H1 (cell line): ENCODE data around the gene NKD2. TPM values are rescaled to one million over a fixed set of nuclear protein-coding genes. Genes with fewer than 3 reads are reported as not detected.

Experiments
- CTCF ChIA-PET: fragments of 300-600 bp; sonication (Branson Sonifier 250); formaldehyde crosslinking; loops from one replicate; lab custom pipeline; 2021; ENCODE audit not compliant: partially characterized antibody; lab: Charles Lee
- POLR2A ChIA-PET: fragments of 300-600 bp; sonication (Branson Sonifier 250); formaldehyde crosslinking; loops from one replicate; lab custom pipeline; 2021; ENCODE audit warnings: inconsistent platforms; ENCODE audit not compliant: partially characterized antibody; lab: Charles Lee
- DNase-seq, 2 experiments: peaks; one replicate each; pipeline versions ENCODE4 v3.0.0 to v3.0.0-alpha.2; 2010 to 2022; ENCODE audit warnings: low spot score in 2 of 2, low read depth in 1 of 2, mixed read lengths in 1 of 2
- FAIRE-seq: peaks from 2 replicates; lab custom pipeline; 2011; peaks lifted over from hg19 to GRCh38; lab: Jason Lieb, UNC
- H2AFZ ChIP-seq: 2 replicates; pipeline ENCODE4 v1.8.1; 2012; ENCODE audit warnings: low read length, inconsistent platforms
- H2AK5ac ChIP-seq: 2 replicates; pipeline ENCODE4 v1.6.1; 2013; ENCODE audit warnings: low read depth, low read length
- H2BK120ac ChIP-seq: replicated peaks from 2 replicates; pipeline ENCODE3; 2013; ENCODE audit warnings: low read depth, low read length, inconsistent platforms
- H2BK12ac ChIP-seq: 2 replicates; pipeline ENCODE4 v1.6.1; 2013; ENCODE audit warnings: low read depth, low read length
- H2BK15ac ChIP-seq: 2 replicates; pipeline ENCODE4 v1.6.1; 2013; ENCODE audit warnings: low read length
- H2BK20ac ChIP-seq: 2 replicates; pipeline ENCODE4 v1.6.1; 2013; ENCODE audit warnings: low read length
- H2BK5ac ChIP-seq: 2 replicates; pipeline ENCODE4 v1.6.1; 2013; ENCODE audit warnings: low read depth, low read length
- H3K14ac ChIP-seq: 2 replicates; pipeline ENCODE4 v1.6.1; 2013; ENCODE audit warnings: inconsistent platforms; ENCODE audit not compliant: insufficient read length
- H3K18ac ChIP-seq: 2 replicates; pipeline ENCODE4 v1.6.1; 2013; ENCODE audit warnings: low read length; ENCODE audit errors: extremely low read depth
- H3K23ac ChIP-seq: 2 replicates; pipeline ENCODE4 v1.6.1; 2013; ENCODE audit warnings: inconsistent platforms; ENCODE audit not compliant: insufficient read length
- H3K23me2 ChIP-seq: 2 replicates; pipeline ENCODE4 v1.6.1; 2013; ENCODE audit warnings: low read depth, low read length
- H3K27ac ChIP-seq: 2 replicates; pipeline ENCODE4 v1.6.1; 2011; ENCODE audit warnings: low read depth, low read length, inconsistent platforms
- H3K27me3 ChIP-seq, 4 experiments: replicated peaks in 1 of 4; 1 replicate in 1 of 4; 2 replicates in 3 of 4; pipeline versions ENCODE4 v1.6.1 to v1.8.1; 2011 to 2013; ENCODE audit warnings: low read length in 3 of 4, mild to moderate bottlenecking in 3 of 4, inconsistent platforms in 2 of 4, mixed read lengths in 2 of 4, moderate library complexity in 1 of 4; ENCODE audit not compliant: control insufficient read depth in 3 of 4, insufficient read depth in 3 of 4; ENCODE audit errors: extremely low read depth in 1 of 4
- H3K36me3 ChIP-seq, 4 experiments: 2 replicates each; pipeline versions ENCODE4 v1.6.1 to v1.8.1; 2011 to 2013; ENCODE audit warnings: mild to moderate bottlenecking in 4 of 4, low read length in 3 of 4, moderate library complexity in 2 of 4, control low read depth in 1 of 4, inconsistent platforms in 1 of 4; ENCODE audit not compliant: insufficient read depth in 4 of 4, control insufficient read depth in 2 of 4
- H3K4ac ChIP-seq: replicated peaks from 2 replicates; pipeline ENCODE3; 2013; ENCODE audit warnings: low read length, low read depth, mixed read lengths, inconsistent platforms; ENCODE audit not compliant: insufficient read length
- H3K4me1 ChIP-seq, 4 experiments: replicated peaks in 1 of 4; 1 replicate in 1 of 4; 2 replicates in 3 of 4; pipeline versions ENCODE4 v1.6.1 to v1.8.1; 2011 to 2013; ENCODE audit warnings: low read length in 3 of 4, inconsistent platforms in 2 of 4, mixed read lengths in 1 of 4; ENCODE audit not compliant: insufficient read depth in 4 of 4, control insufficient read depth in 3 of 4
- H3K4me2 ChIP-seq, 2 experiments: 2 replicates each; pipeline versions ENCODE4 v1.6.1 to v1.8.1; 2011 to 2013; ENCODE audit warnings: low read depth in 2 of 2, low read length in 2 of 2, control low read depth in 1 of 2, inconsistent platforms in 1 of 2, mild to moderate bottlenecking in 1 of 2; ENCODE audit not compliant: insufficient read depth in 1 of 2
- H3K4me3 ChIP-seq, 4 experiments: fragments of 200-600, 300-600 bp in 1 of 4; sonication (generic), shearing (Covaris generic), sonication (Bioruptor Twin) in 1 of 4; 2 replicates each; pipeline versions ENCODE4 v1.5.1 to v1.8.1; 2011 to 2016; ENCODE audit warnings: low read length in 4 of 4, low read depth in 3 of 4, control low read depth in 2 of 4, inconsistent platforms in 2 of 4, mild to moderate bottlenecking in 2 of 4, mixed read lengths in 1 of 4, moderate library complexity in 1 of 4; ENCODE audit not compliant: insufficient read depth in 2 of 4; ENCODE audit errors: extremely low read depth in 1 of 4
- H3K56ac ChIP-seq: replicated peaks from 2 replicates; pipeline ENCODE3; 2013; ENCODE audit warnings: low read depth, mild to moderate bottlenecking, mixed read lengths, low read length, inconsistent platforms; ENCODE audit not compliant: insufficient read length
- H3K79me1 ChIP-seq: 2 replicates; pipeline ENCODE4 v1.6.1; 2013; ENCODE audit warnings: low read depth, low read length, control low read depth
- H3K79me2 ChIP-seq, 2 experiments: 2 replicates each; pipeline versions ENCODE4 v1.6.1 to v1.8.1; 2012 to 2013; ENCODE audit warnings: low read length in 2 of 2, mild to moderate bottlenecking in 2 of 2, inconsistent platforms in 1 of 2; ENCODE audit not compliant: insufficient read depth in 2 of 2, control insufficient read depth in 1 of 2
- H3K9ac ChIP-seq, 4 experiments: replicated peaks in 1 of 4; 1 replicate in 1 of 4; 2 replicates in 3 of 4; pipeline versions ENCODE4 v1.6.1 to v1.8.1; 2011 to 2013; ENCODE audit warnings: low read depth in 3 of 4, low read length in 3 of 4, control low read depth in 2 of 4, mild to moderate bottlenecking in 2 of 4, moderate library complexity in 2 of 4, inconsistent platforms in 1 of 4; ENCODE audit errors: extremely low read depth in 1 of 4
- H3K9me3 ChIP-seq, 2 experiments: 2 replicates each; pipeline versions ENCODE4 v1.6.1 to v1.8.1; 2012 to 2013; ENCODE audit warnings: mild to moderate bottlenecking in 2 of 2, moderate library complexity in 2 of 2, control low read depth in 1 of 2, inconsistent platforms in 1 of 2, low read depth in 1 of 2, low read length in 1 of 2, mixed read lengths in 1 of 2; ENCODE audit not compliant: insufficient read depth in 2 of 2
- H4K20me1 ChIP-seq, 2 experiments: replicated peaks in 1 of 2; 2 replicates each; pipeline versions ENCODE3 to v1.8.1; 2011 to 2013; ENCODE audit warnings: inconsistent platforms in 2 of 2, low read length in 2 of 2, mild to moderate bottlenecking in 1 of 2; ENCODE audit not compliant: insufficient read depth in 2 of 2, control insufficient read depth in 1 of 2
- H4K5ac ChIP-seq: 2 replicates; pipeline ENCODE4 v1.6.1; 2013; ENCODE audit warnings: low read length, low read depth, mixed read lengths, inconsistent platforms; ENCODE audit not compliant: insufficient read length
- H4K8ac ChIP-seq: 2 replicates; pipeline ENCODE4 v1.8.0; 2013; ENCODE audit warnings: mild to moderate bottlenecking, moderate library complexity, low read length, inconsistent platforms; ENCODE audit not compliant: insufficient read depth; ENCODE audit errors: extremely low read depth
- H4K91ac ChIP-seq: replicated peaks from 2 replicates; pipeline ENCODE3; 2013; ENCODE audit warnings: low read length, mixed read lengths, inconsistent platforms; ENCODE audit not compliant: insufficient read length
- CHD2 ChIP-seq: IDR thresholded peaks from 2 replicates; pipeline ENCODE4 v1.6.1; 2012; ENCODE audit warnings: low read length, improper control_type of control experiment
- CTBP2 ChIP-seq: IDR thresholded peaks from 2 replicates; pipeline ENCODE4 v1.7.0; 2011; ENCODE audit warnings: borderline replicate concordance, mild to moderate bottlenecking, moderate library complexity, mixed read lengths, low read length; ENCODE audit not compliant: insufficient read depth, insufficient read length
- NANOG ChIP-seq: IDR thresholded peaks from 2 replicates; pipeline ENCODE4 v1.6.1; 2011; ENCODE audit warnings: low read length, low read depth, mild to moderate bottlenecking, inconsistent platforms; ENCODE audit not compliant: insufficient read depth, poor library complexity, severe bottlenecking
- RFX5 ChIP-seq: IDR thresholded peaks from 2 replicates; pipeline ENCODE4 v1.6.1; 2011; ENCODE audit warnings: low read depth, low read length, improper control_type of control experiment, borderline replicate concordance
- RNF2 ChIP-seq: fragments of 200-900, 300-1000 bp; sonication (generic); IDR thresholded peaks from 2 replicates; pipeline ENCODE4 v1.7.1; 2016; ENCODE audit warnings: borderline replicate concordance, low read depth, mild to moderate bottlenecking, antibody characterized with exemption, low read length; ENCODE audit not compliant: poor library complexity, severe bottlenecking; ENCODE audit errors: missing control alignments
- RXRA ChIP-seq: IDR thresholded peaks from 2 replicates; pipeline ENCODE4 v1.6.1; 2011; ENCODE audit warnings: low read depth, mild to moderate bottlenecking, low read length, moderate library complexity; ENCODE audit not compliant: insufficient read depth
- SIN3A ChIP-seq, 2 experiments: IDR thresholded peaks in 1 of 2; conservative IDR thresholded peaks in 1 of 2; 2 replicates each; pipeline ENCODE4 v1.6.1; 2011 to 2012; ENCODE audit warnings: low read length in 2 of 2, improper control_type of control experiment in 1 of 2, low read depth in 1 of 2, mild to moderate bottlenecking in 1 of 2
- TBP ChIP-seq: IDR thresholded peaks from 2 replicates; pipeline ENCODE4 v1.6.1; 2011; ENCODE audit warnings: low read depth, low read length, improper control_type of control experiment
- WGBS, 2 experiments: shearing (Covaris generic) in 1 of 2; methylation state at CpG; one replicate each; pipeline versions ENCODE4 v1.1.6 to v1.1.7; 2013 to 2015; ENCODE audit warnings: low lambda C conversion rate in 2 of 2, mixed read lengths in 2 of 2, inconsistent platforms in 1 of 2, low coverage in 1 of 2, missing lambda C conversion rate in 1 of 2; ENCODE audit not compliant: insufficient replicate concordance in 2 of 2, insufficient coverage in 1 of 2, insufficient read length in 1 of 2; ENCODE audit errors: extremely low coverage in 1 of 2, missing lambda C conversion rate in 1 of 2; 5-methylcytosine and 5-hydroxymethylcytosine counted together
- polyA plus RNA-seq, 7 experiments: library from polyadenylated mRNA; depleted of rRNA in 3 of 7; stranded (reverse) in 5 of 7; unstranded in 2 of 7; fragments of >200 nt in 5 of 7; fragments of 200-250 nt in 2 of 7; gene quantifications; 1 replicate in 5 of 7; 2 replicates in 1 of 7; 4 replicates in 1 of 7; pipeline versions ENCODE4 v1.2.1 to v1.2.3, GENCODE V29; 2011 to 2013; ENCODE audit warnings: missing spikeins in 2 of 7, mixed read lengths in 2 of 7
- total RNA-seq: library from RNA; stranded (reverse); fragmentation: NEBNext Ultra II Directional; extraction: Animal tissue kit (Norgen Biotek cat#: 25700); gene quantifications from 2 replicates; pipeline ENCODE4 v1.2.1, GENCODE V29; 2021
- TF ChIP-seq, protein P1 (sequence below): IDR thresholded peaks from 2 replicates; pipeline ENCODE4 v1.6.1; 2012; ENCODE audit warnings: inconsistent platforms

The NKD2 gene
- total and polyA plus RNA-seq, 2 of the 8 experiments (the other 6 are each of a cell fraction or from before 2014, with no cell fraction given): 5.5 to 7.9 TPM

DNA sequence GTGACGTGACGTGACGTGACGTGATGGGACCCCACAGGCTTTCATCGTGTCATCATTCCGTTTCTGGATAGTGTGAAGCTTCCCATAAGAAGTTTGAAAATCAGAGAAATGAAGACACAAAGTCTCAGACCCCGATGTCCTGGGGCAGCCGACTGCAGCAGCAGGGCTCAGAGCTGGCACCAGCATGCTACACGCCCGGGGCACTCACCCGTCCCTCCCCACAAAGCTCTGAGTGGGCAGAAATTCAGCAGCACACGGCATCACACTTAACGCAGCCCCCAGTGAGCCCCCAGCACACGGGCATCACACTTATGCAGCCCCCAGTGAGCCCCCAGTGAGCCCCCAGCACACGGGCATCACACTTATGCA lies 61.1 kb downstream of the NKD2 start:
- Histone ChIP-seq H3K14ac (no peak overlapping the region), H3K9ac (no peak overlapping the region), H3K18ac (no peak overlapping the region), H2BK20ac (no peak overlapping the region), H3K23ac (no peak overlapping the region), H3K4me2 (no peak overlapping the region), H3K36me3 (peaks cover 0 to 17% (median 10%) of the 10 kb centered on the region in 4 experiments; a peak in 5 of 8 replicates), H3K27ac (no peak overlapping the region), H4K91ac (no peak overlapping the region), H4K20me1 (peaks cover 3 to 13% of the 10 kb centered on the region in 2 experiments), H4K5ac (no peak overlapping the region), H3K23me2 (no peaks in the 10 kb centered on the region)
- 95% methylated on average over 13 of the region's 15 CpGs; no CpG with 5 or more reads in 1 of the 2 experiments for WGBS, 2 experiments
- DNase-seq (no peak), FAIRE-seq (no peak)
- TF ChIP-seq RFX5 (no peak), RXRA (no peak), TBP (no peak), NANOG (no peak), CHD2 (no peak), CTBP2 (no peak), RNF2 (no peak), SIN3A (conservative IDR thresholded peaks at IDR 0.05 in 1 of 2, IDR thresholded peaks at IDR 0.05 in 1 of 2; ENCODE audit: low read depth in 1 of 2, low read length in 2 of 2) (no peak)
- TF ChIP-seq, protein P1, sequence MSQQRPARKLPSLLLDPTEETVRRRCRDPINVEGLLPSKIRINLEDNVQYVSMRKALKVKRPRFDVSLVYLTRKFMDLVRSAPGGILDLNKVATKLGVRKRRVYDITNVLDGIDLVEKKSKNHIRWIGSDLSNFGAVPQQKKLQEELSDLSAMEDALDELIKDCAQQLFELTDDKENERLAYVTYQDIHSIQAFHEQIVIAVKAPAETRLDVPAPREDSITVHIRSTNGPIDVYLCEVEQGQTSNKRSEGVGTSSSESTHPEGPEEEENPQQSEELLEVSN: no peak
- TF ChIP-seq, all 59 proteins: peak for 0
- no peak overlapping the region for H2AFZ ChIP-seq
- H2BK120ac ChIP-seq: no peak overlapping the region
- H3K56ac ChIP-seq: no peak overlapping the region
- H3K4me3 ChIP-seq: no peak overlapping the region
- H2AK5ac ChIP-seq: no peak overlapping the region
- no peak overlapping the region for H2BK5ac ChIP-seq
- H2BK15ac ChIP-seq: no peak overlapping the region
- no peaks in the 10 kb centered on the region for H3K27me3 ChIP-seq
- H3K4me1 ChIP-seq: no peaks in the 10 kb centered on the region; a peak in 3 of 7 replicates
- no peaks in the 10 kb centered on the region for H3K9me3 ChIP-seq
- no peak overlapping the region for H2BK12ac ChIP-seq
- ChIA-PET CTCF (interaction anchor here (1.3 to 1.9 kb wide), 2 partner anchors 100 to 104 kb away, joined by 3 to 5 read pairs; no protein-coding TSS in a partner anchor), POLR2A (no interaction called here)
- H3K79me1 ChIP-seq: peaks cover 7% of the 10 kb centered on the region
- no peak overlapping the region for H3K4ac ChIP-seq
- peaks cover 0 to 6% of the 10 kb centered on the region in 2 experiments; a peak in 1 of 4 replicates for H3K79me2 ChIP-seq
- H4K8ac ChIP-seq: no peak overlapping the region
